Measurements from ENCODE around the gene CENPC. TPM values are rescaled to one million over a fixed set of nuclear protein-coding genes. Genes with fewer than 3 reads are reported as not detected.
"Not testable (repeated sequence)": the region's sequence is repeated elsewhere in the genome, so short reads cannot be mapped to it uniquely, and the experiment has no call there.

Gene CENPC
- total RNA-seq, 2 donors from 2014 or later = 26.4 to 33.2 TPM

DNA sequence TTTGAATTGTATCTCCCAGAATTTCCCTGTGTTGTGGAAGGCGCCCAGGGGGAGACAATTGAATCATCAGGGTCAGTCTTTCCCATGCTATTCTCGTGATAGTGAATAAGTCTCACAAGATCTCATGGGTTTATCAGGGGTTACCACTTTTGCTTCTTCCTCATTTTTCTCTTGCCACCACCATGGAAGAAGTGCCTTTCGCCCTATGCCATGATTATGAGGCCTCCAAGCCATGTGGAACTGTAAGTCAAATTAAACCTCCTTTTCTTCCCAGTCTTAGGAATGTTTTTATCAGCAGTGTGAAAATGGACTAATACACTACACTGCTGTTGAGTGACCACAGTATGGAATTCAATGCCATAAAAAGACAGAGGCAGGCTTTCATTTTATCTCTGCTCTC lies 12.2 kb downstream of the CENPC start:
- no peak for DNase-seq (ENCODE audit: low spot score)
- Histone ChIP-seq H3K27ac (no peak overlapping the region), H3K4me3 (no peak overlapping the region), H3K27me3 (replicated peaks; ENCODE audit: insufficient read depth) (no peaks in the 10 kb centered on the region), H3K9me3 (no peaks in the 10 kb centered on the region), H3K36me3 (peaks cover 0 to 6% of the 10 kb centered on the region in 2 donors), H3K4me1 (replicated peaks) (no peaks in the 10 kb centered on the region)
- 99% methylated on average over 3 of the region's 3 CpGs for WGBS
- TF ChIP-seq, protein P1, sequence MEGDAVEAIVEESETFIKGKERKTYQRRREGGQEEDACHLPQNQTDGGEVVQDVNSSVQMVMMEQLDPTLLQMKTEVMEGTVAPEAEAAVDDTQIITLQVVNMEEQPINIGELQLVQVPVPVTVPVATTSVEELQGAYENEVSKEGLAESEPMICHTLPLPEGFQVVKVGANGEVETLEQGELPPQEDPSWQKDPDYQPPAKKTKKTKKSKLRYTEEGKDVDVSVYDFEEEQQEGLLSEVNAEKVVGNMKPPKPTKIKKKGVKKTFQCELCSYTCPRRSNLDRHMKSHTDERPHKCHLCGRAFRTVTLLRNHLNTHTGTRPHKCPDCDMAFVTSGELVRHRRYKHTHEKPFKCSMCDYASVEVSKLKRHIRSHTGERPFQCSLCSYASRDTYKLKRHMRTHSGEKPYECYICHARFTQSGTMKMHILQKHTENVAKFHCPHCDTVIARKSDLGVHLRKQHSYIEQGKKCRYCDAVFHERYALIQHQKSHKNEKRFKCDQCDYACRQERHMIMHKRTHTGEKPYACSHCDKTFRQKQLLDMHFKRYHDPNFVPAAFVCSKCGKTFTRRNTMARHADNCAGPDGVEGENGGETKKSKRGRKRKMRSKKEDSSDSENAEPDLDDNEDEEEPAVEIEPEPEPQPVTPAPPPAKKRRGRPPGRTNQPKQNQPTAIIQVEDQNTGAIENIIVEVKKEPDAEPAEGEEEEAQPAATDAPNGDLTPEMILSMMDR (IDR thresholded peaks at IDR 0.05) = no peak
- TF ChIP-seq POLR2A (IDR thresholded peaks at IDR 0.05) (no peak), POLR2AphosphoS5 (IDR thresholded peaks at IDR 0.05) (no peak)
- intact Hi-C loops (cut with DNase I) = no loop called here

DNA sequence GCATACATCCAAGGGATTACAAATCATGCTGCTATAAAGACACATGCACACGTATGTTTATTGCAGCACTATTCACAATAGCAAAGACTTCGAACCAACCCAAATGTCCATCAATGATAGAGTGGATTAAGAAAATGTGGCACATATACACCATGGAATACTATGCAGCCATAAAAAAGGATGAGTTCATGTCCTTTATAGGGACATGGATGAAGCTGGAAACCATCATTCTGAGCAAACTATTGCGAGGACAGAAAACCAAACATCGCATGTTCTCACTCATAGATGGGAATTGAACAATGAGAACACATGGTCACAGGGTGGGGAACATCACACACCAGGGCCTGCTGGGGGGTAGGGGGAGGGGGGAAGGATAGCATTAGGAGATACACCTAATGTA lies 12.9 kb downstream of the CENPC start:
- intact Hi-C loops (cut with DNase I) = not testable (repeated sequence)

DNA sequence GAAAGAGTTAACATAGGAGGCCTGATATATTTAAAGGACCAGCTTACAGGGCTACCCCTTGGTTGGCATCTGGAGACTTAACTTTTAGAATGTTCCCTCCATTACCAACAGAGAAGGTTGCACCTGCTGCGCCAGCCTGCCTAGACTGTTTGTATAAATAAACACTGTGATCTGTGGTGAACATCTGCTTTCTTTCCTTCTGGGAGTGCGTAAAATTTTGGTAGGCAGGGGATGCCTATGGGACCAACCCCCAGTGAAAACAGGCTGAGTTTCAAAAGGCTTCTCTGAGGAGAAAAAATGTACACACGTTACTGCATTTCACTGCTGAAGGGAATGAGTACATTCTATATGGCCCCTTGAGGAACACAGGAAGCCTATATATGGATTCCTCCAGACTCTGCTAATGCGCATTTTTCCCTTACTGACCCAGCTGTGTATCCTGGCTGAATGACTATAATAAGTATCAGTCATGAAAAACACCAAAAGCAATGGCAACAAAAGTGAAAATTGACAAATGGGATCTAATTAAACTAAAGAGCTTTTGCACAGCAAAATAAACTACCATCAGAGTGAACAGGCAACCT lies 13.8 kb downstream of the CENPC start:
- intact Hi-C loops (cut with DNase I) = no loop called here
- H3K27me3 ChIP-seq (replicated peaks; ENCODE audit: insufficient read depth) = no peaks in the 10 kb centered on the region
- WGBS = 78% methylated on average over 4 of the region's 4 CpGs
- no peak overlapping the region for H3K27ac ChIP-seq
- H3K4me1 ChIP-seq (replicated peaks) = no peaks in the 10 kb centered on the region
- H3K36me3 ChIP-seq = no peaks in the 10 kb centered on the region
- no peak overlapping the region for H3K4me3 ChIP-seq
- DNase-seq (ENCODE audit: low spot score) = no peak
- H3K9me3 ChIP-seq = no peaks in the 10 kb centered on the region
- TF ChIP-seq POLR2AphosphoS5 (IDR thresholded peaks at IDR 0.05) = no peak

More for the DNA sequence above, 12.9 kb downstream of the CENPC start:
- H3K27me3 ChIP-seq (replicated peaks; ENCODE audit: insufficient read depth); H3K27ac ChIP-seq; H3K4me3 ChIP-seq; H3K4me1 ChIP-seq (replicated peaks); DNase-seq (ENCODE audit: low spot score); H3K36me3 ChIP-seq; H3K9me3 ChIP-seq: not testable (repeated sequence)
- WGBS = 86% methylated on average over 4 of the region's 4 CpGs

DNA sequence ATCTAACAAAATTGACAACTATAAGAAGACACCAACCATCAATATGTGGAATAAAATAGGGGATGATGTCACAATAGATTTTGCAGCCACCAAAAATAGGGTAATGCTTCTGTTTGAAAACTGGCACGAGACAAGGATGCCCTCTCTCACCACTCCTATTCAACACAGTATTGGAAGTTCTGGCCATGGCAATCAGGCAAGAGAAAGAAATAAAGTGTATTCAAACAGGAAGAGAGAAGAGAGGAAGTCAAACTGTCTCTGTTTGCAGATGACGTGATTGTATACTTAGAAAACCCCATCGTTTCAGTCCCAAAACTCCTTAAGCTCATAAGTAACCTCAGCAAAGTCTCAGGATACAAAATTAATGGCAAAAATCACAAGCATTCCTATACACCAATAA lies 21.2 kb downstream of the CENPC start:
- H3K27me3 ChIP-seq (replicated peaks; ENCODE audit: insufficient read depth); H3K4me3 ChIP-seq; H3K27ac ChIP-seq; intact Hi-C loops (cut with DNase I); DNase-seq (ENCODE audit: low spot score); H3K4me1 ChIP-seq (replicated peaks); H3K36me3 ChIP-seq; H3K9me3 ChIP-seq: not testable (repeated sequence)
- 87% methylated on average over 3 of the region's 3 CpGs for WGBS

DNA sequence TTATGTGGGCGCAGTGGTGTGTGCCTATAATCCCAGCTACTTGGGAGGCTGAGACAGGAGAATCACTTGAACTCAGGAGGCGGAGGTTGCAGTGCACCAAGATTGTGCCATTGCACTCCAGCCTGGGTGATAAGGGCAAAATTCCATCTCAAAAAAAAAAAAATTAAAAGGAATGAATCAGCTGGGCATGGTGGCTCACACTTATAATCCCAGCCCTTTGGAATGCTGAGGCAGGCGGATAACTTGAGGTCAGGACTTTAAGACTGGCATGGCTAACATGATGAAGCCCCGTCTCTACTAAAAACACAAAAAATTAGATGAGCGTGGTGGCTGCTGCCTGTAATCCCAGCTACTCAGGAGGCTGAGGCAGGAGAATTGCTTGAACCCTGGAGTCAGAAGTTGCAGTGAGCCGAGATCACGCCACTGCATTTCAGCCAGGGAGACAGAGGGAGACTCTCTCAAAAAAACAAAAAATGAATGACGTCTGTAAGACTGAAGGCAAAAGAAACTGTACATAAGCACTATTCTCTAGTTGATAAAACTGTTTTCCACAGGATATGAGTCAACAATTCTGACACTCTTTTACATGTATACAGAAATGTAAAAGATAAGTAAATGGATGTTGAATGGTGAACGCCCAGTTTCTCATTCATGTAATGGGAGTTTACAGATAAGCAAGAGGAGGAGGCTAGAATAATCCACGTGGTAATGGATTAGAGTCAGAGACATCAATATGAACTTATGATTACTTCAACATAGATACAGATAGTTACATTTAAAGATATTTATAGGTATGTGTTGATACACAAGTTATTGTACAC lies 22.2 kb downstream of the CENPC start:
- Histone ChIP-seq H3K36me3 (no peaks in the 10 kb centered on the region), H3K27ac (no peak overlapping the region), H3K27me3 (replicated peaks; ENCODE audit: insufficient read depth) (no peaks in the 10 kb centered on the region), H3K4me3 (no peak overlapping the region), H3K9me3 (no peaks in the 10 kb centered on the region), H3K4me1 (replicated peaks) (no peaks in the 10 kb centered on the region)
- TF ChIP-seq, protein P1 (IDR thresholded peaks at IDR 0.05) = no peak
- TF ChIP-seq POLR2AphosphoS5 (IDR thresholded peaks at IDR 0.05) (no peak), POLR2A (IDR thresholded peaks at IDR 0.05) (no peak)
- DNase-seq (ENCODE audit: low spot score) = no peak
- intact Hi-C loops (cut with DNase I) = no loop called here
- WGBS = 98% methylated on average over 10 of the region's 10 CpGs

DNA sequence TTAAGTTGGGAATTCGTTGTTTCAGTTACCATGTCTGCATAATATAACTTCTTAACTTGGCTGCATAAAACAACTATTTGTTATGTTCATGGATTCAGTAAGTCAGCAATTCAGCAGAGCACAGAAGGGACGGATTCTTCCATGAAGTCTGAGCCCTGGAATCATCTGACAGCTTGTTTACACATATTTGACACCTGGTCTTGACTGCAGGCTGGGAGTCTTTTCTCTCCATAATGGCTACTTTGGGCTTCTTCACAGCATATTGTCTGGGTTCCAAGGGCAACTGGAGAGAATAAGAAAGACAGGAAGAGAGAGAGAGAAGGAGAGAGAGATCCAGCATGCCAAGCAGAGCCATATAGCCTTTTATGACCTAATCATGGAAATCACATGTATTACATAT lies 23.1 kb downstream of the CENPC start:
- Histone ChIP-seq H3K9me3 (no peaks in the 10 kb centered on the region), H3K36me3 (no peaks in the 10 kb centered on the region), H3K27ac (no peak overlapping the region), H3K4me3 (no peak overlapping the region), H3K4me1 (replicated peaks) (no peaks in the 10 kb centered on the region), H3K27me3 (replicated peaks; ENCODE audit: insufficient read depth) (no peaks in the 10 kb centered on the region)
- WGBS = 48% methylated on average over 2 of the region's 2 CpGs
- intact Hi-C loops (cut with DNase I) = no loop called here
- no peak for DNase-seq (ENCODE audit: low spot score)
- no peak for TF ChIP-seq POLR2AphosphoS5 (IDR thresholded peaks at IDR 0.05)
- TF ChIP-seq, protein P1 (IDR thresholded peaks at IDR 0.05) = no peak
